Dendritic cell treated with granulocyte-macrophage colony-stimulating factor and Interleukin-4, amounts not matched to agents 40 ng/mL and 50 ng/mL, for 4 days (primary cell): ENCODE results near the gene OR6V1.

Experiments
- H3K27ac Mint-ChIP-seq: one replicate; pipeline ENCODE4 v1.8.0; 2022; ENCODE audit warnings: mild to moderate bottlenecking, mixed read lengths
- H3K27me3 Mint-ChIP-seq: one replicate; pipeline ENCODE4 v1.8.0; 2022; ENCODE audit warnings: mild to moderate bottlenecking, mixed read lengths
- H3K36me3 Mint-ChIP-seq: one replicate; pipeline ENCODE4 v1.8.0; 2022; ENCODE audit warnings: low read depth, mixed read lengths
- H3K4me1 Mint-ChIP-seq: one replicate; pipeline ENCODE4 v1.8.0; 2022; ENCODE audit warnings: low read depth, mixed read lengths
- H3K4me3 Mint-ChIP-seq: one replicate; pipeline ENCODE4 v1.8.0; 2022; ENCODE audit warnings: mild to moderate bottlenecking, moderate library complexity, mixed read lengths
- H3K9me3 Mint-ChIP-seq: one replicate; pipeline ENCODE4 v1.8.0; 2022; ENCODE audit warnings: mixed read lengths
- intact Hi-C: fragments of 100-400 bp; cut with micrococcal nuclease; formaldehyde crosslinking; loops from one replicate; pipeline ENCODE4 v1.15.0; 2022

The OR6V1 gene

GRCh38 chr7:143023047-143023446 lies 29.1 kb upstream of the OR6V1 start:
- intact Hi-C loops, result no loop called here
- Mint-ChIP-seq H3K27ac (no peak overlapping the region), H3K9me3 (peaks cover 10% of the 10 kb centered on the region), H3K36me3 (no peaks in the 10 kb centered on the region), H3K27me3 (no peaks in the 10 kb centered on the region), H3K4me3 (no peak overlapping the region), H3K4me1 (no peaks in the 10 kb centered on the region)

GRCh38 chr7:143025371-143025770 lies 26.8 kb upstream of the OR6V1 start:
- no peaks in the 10 kb centered on the region for H3K36me3 Mint-ChIP-seq
- H3K4me3 Mint-ChIP-seq, result no peak overlapping the region
- no peaks in the 10 kb centered on the region for H3K27me3 Mint-ChIP-seq
- intact Hi-C loops, result no loop called here
- no peak overlapping the region for H3K27ac Mint-ChIP-seq
- no peaks in the 10 kb centered on the region for H3K4me1 Mint-ChIP-seq
- H3K9me3 Mint-ChIP-seq, result no peaks in the 10 kb centered on the region

GRCh38 chr7:143027032-143027431 lies 25.1 kb upstream of the OR6V1 start, which contains the start of gene OR9A2:
Gene OR9A2 (minus strand): TSS chr7:143027132. CDS start chr7:143027132, 0 bp downstream.
- no peaks in the 10 kb centered on the region for H3K9me3 Mint-ChIP-seq
- H3K4me3 Mint-ChIP-seq, result no peak within 1 kb of the TSS
- no peaks in the 10 kb centered on the region for H3K36me3 Mint-ChIP-seq
- intact Hi-C loops, result no loop called here
- peaks cover 6% of the 10 kb centered on the region for H3K4me1 Mint-ChIP-seq
- no peak within 1 kb of the TSS for H3K27ac Mint-ChIP-seq
- H3K27me3 Mint-ChIP-seq, result no peaks in the 10 kb centered on the region

GRCh38 chr7:143027683-143028082 lies 24.5 kb upstream of the OR6V1 start:
- H3K4me1 Mint-ChIP-seq, result peaks cover 6% of the 10 kb centered on the region
- H3K9me3 Mint-ChIP-seq, result no peaks in the 10 kb centered on the region
- intact Hi-C loops, result no loop called here
- H3K36me3 Mint-ChIP-seq, result no peaks in the 10 kb centered on the region
- H3K4me3 Mint-ChIP-seq, result no peak overlapping the region
- no peak overlapping the region for H3K27ac Mint-ChIP-seq
- no peaks in the 10 kb centered on the region for H3K27me3 Mint-ChIP-seq

- Mint-ChIP-seq H3K4me3 (no peak overlapping the region), H3K4me1 (peaks cover 12% of the 10 kb centered on the region), H3K27ac (no peak overlapping the region), H3K27me3 (peaks cover 3% of the 10 kb centered on the region), H3K36me3 (no peaks in the 10 kb centered on the region), H3K9me3 (peaks cover 17% of the 10 kb centered on the region)
- intact Hi-C loops, result no loop called here
Observed at GRCh38 chr7:143038635-143039034, 13.5 kb upstream of the OR6V1 start.

GRCh38 chr7:143040209-143040715 lies 11.9 kb upstream of the OR6V1 start:
- H3K4me1 Mint-ChIP-seq, result peaks cover 12% of the 10 kb centered on the region
- intact Hi-C loops, result loop anchor here (10.0 kb wide), 1 partner anchor 95 kb away; the partner anchor contains the start of gene PIP
- H3K27ac Mint-ChIP-seq, result no peak overlapping the region
- H3K4me3 Mint-ChIP-seq, result no peak overlapping the region
- peaks cover 3% of the 10 kb centered on the region for H3K27me3 Mint-ChIP-seq
- no peaks in the 10 kb centered on the region for H3K36me3 Mint-ChIP-seq
- H3K9me3 Mint-ChIP-seq, result peaks cover 5% of the 10 kb centered on the region

GRCh38 chr7:143041346-143041745 lies 10.8 kb upstream of the OR6V1 start:
- no peak overlapping the region for H3K27ac Mint-ChIP-seq
- H3K9me3 Mint-ChIP-seq, result no peaks in the 10 kb centered on the region
- no peak overlapping the region for H3K4me3 Mint-ChIP-seq
- H3K36me3 Mint-ChIP-seq, result no peaks in the 10 kb centered on the region
- peaks cover 3% of the 10 kb centered on the region for H3K27me3 Mint-ChIP-seq
- H3K4me1 Mint-ChIP-seq, result peaks cover 20% of the 10 kb centered on the region
- intact Hi-C loops, result loop anchor here (10.0 kb wide), 1 partner anchor 93 kb away; the partner anchor contains the start of gene PIP

- Mint-ChIP-seq H3K27ac (peak overlapping the region; percentile 9), H3K9me3 (no peaks in the 10 kb centered on the region), H3K4me1 (peaks cover 29% of the 10 kb centered on the region), H3K4me3 (no peak overlapping the region), H3K36me3 (no peaks in the 10 kb centered on the region), H3K27me3 (peaks cover 3% of the 10 kb centered on the region)
- intact Hi-C loops, result loop anchor here (10.0 kb wide), 1 partner anchor 93 kb away; the partner anchor contains the start of gene PIP
Observed at GRCh38 chr7:143042159-143042789, 9.9 kb upstream of the OR6V1 start.

GRCh38 chr7:143042790-143043271 lies 9.3 kb upstream of the OR6V1 start:
- no peaks in the 10 kb centered on the region for H3K36me3 Mint-ChIP-seq
- peaks cover 3% of the 10 kb centered on the region for H3K27me3 Mint-ChIP-seq
- intact Hi-C loops, result loop anchor here (10.0 kb wide), 1 partner anchor 92 kb away; the partner anchor contains the start of gene PIP
- H3K9me3 Mint-ChIP-seq, result no peaks in the 10 kb centered on the region
- no peak overlapping the region for H3K4me3 Mint-ChIP-seq
- peaks cover 35% of the 10 kb centered on the region for H3K4me1 Mint-ChIP-seq
- H3K27ac Mint-ChIP-seq, result peak overlapping the region; percentile 9

- Mint-ChIP-seq H3K27ac (no peak overlapping the region), H3K4me1 (peaks cover 38% of the 10 kb centered on the region), H3K4me3 (no peak overlapping the region), H3K27me3 (peaks cover 3% of the 10 kb centered on the region), H3K9me3 (no peaks in the 10 kb centered on the region), H3K36me3 (no peaks in the 10 kb centered on the region)
- intact Hi-C loops, result loop anchor here (10.0 kb wide), 1 partner anchor 91 kb away; the partner anchor contains the start of gene PIP
Observed at GRCh38 chr7:143043391-143043790, 8.8 kb upstream of the OR6V1 start.

GRCh38 chr7:143046426-143046851 lies 5.7 kb upstream of the OR6V1 start:
- Mint-ChIP-seq H3K27me3 (peaks cover 4% of the 10 kb centered on the region), H3K36me3 (no peaks in the 10 kb centered on the region), H3K4me1 (peaks cover 59% of the 10 kb centered on the region), H3K9me3 (no peaks in the 10 kb centered on the region), H3K27ac (no peak overlapping the region), H3K4me3 (no peak overlapping the region)
- intact Hi-C loops, result loop anchor here (10.0 kb wide), 1 partner anchor 88 kb away; the partner anchor contains the start of gene PIP

GRCh38 chr7:143047326-143047725 lies 4.8 kb upstream of the OR6V1 start:
- H3K9me3 Mint-ChIP-seq, result no peaks in the 10 kb centered on the region
- H3K4me3 Mint-ChIP-seq, result no peak overlapping the region
- H3K36me3 Mint-ChIP-seq, result no peaks in the 10 kb centered on the region
- intact Hi-C loops, result loop anchor here (10.0 kb wide), 1 partner anchor 87 kb away; the partner anchor contains the start of gene PIP
- H3K27me3 Mint-ChIP-seq, result peaks cover 7% of the 10 kb centered on the region
- H3K4me1 Mint-ChIP-seq, result peaks cover 61% of the 10 kb centered on the region
- peak overlapping the region; percentile 49 for H3K27ac Mint-ChIP-seq

GRCh38 chr7:143048827-143049226 lies 3.3 kb upstream of the OR6V1 start:
- H3K27me3 Mint-ChIP-seq, result peaks cover 4% of the 10 kb centered on the region
- no peak overlapping the region for H3K4me3 Mint-ChIP-seq
- H3K27ac Mint-ChIP-seq, result no peak overlapping the region
- no peaks in the 10 kb centered on the region for H3K36me3 Mint-ChIP-seq
- intact Hi-C loops, result loop anchor here (10.0 kb wide), 1 partner anchor 86 kb away; the partner anchor contains the start of gene PIP
- H3K9me3 Mint-ChIP-seq, result no peaks in the 10 kb centered on the region
- peaks cover 55% of the 10 kb centered on the region for H3K4me1 Mint-ChIP-seq

GRCh38 chr7:143049362-143049761 lies 2.8 kb upstream of the OR6V1 start:
- Mint-ChIP-seq H3K4me1 (peaks cover 55% of the 10 kb centered on the region), H3K4me3 (no peak overlapping the region), H3K27me3 (peaks cover 4% of the 10 kb centered on the region), H3K36me3 (no peaks in the 10 kb centered on the region), H3K27ac (no peak overlapping the region), H3K9me3 (no peaks in the 10 kb centered on the region)
- intact Hi-C loops, result loop anchor here (10.0 kb wide), 1 partner anchor 85 kb away; the partner anchor contains the start of gene PIP
